Gastroesophageal sphincter (tissue), 4 donors: ENCODE measurements around the gene RXRA. TPM values are rescaled to one million over a fixed set of nuclear protein-coding genes. Genes with fewer than 3 reads are reported as not detected.

ENCODE experiments used
- ATAC-seq: fragments of 150-250 bp; one replicate; pipeline ENCODE4 v1.9.1; 2016; ENCODE audit warnings: mild to moderate bottlenecking, moderate library complexity
- H3K27ac ChIP-seq, 4 donors: fragments of 200-600 bp; sonication (generic) in 3 of 4; 1 replicate in 3 of 4; 2 replicates in 1 of 4; pipeline ENCODE4 v1.5.1; 2016 to 2019
- H3K27me3 ChIP-seq: fragments of 200-600 bp; sonication (generic); one replicate; pipeline ENCODE4 v1.5.1; 2019
- H3K36me3 ChIP-seq, 2 donors: fragments of 200-600 bp; sonication (generic); one replicate each; pipeline ENCODE4 v1.5.1; 2019; ENCODE audit warnings: control low read depth in 1 of 2
- H3K4me1 ChIP-seq, 3 donors: fragments of 200-600 bp; sonication (generic); 1 replicate in 2 of 3; 2 replicates in 1 of 3; pipeline ENCODE4 v1.5.1; 2016 to 2019; ENCODE audit warnings: control low read depth in 2 of 3
- H3K4me3 ChIP-seq, 2 donors: fragments of 200-600 bp; sonication (generic); one replicate each; pipeline ENCODE4 v1.5.1; 2019; ENCODE audit warnings: mild to moderate bottlenecking in 1 of 2, moderate library complexity in 1 of 2
- H3K9me3 ChIP-seq, 3 donors: fragments of 200-600 bp; sonication (generic); one replicate each; pipeline ENCODE4 v1.5.1; 2017 to 2019; ENCODE audit warnings: control low read depth in 2 of 3
- CTCF ChIP-seq, 4 experiments: fragments of 200-600 bp in 2 of 4; fragments of 450-650 bp in 2 of 4; sonication (generic) in 1 of 4; IDR thresholded peaks; one replicate each; pipeline ENCODE4 v1.5.1; 2017 to 2019; ENCODE audit warnings: antibody characterized with exemption in 4 of 4, mild to moderate bottlenecking in 2 of 4, moderate library complexity in 2 of 4
- EP300 ChIP-seq: sonication (generic); formaldehyde crosslinking; IDR thresholded peaks from one replicate; pipeline ENCODE4 v1.6.1; 2017; ENCODE audit warnings: antibody characterized with exemption, mild to moderate bottlenecking
- POLR2A ChIP-seq, 2 donors: fragments of 450-650 bp; IDR thresholded peaks; one replicate each; pipeline ENCODE4 v1.6.1; 2017; ENCODE audit warnings: antibody characterized with exemption in 2 of 2, mild to moderate bottlenecking in 2 of 2, moderate library complexity in 1 of 2
- POLR2AphosphoS5 ChIP-seq: sonication (generic); formaldehyde crosslinking; IDR thresholded peaks from one replicate; pipeline ENCODE4 v1.6.1; 2017; ENCODE audit warnings: antibody characterized with exemption
- WGBS, 2 donors: methylation state at CpG; one replicate each; pipeline ENCODE4 v1.1.5; 2018; ENCODE audit warnings: low coverage in 1 of 2; 5-methylcytosine and 5-hydroxymethylcytosine counted together
- total RNA-seq, 4 donors: library from RNA; depleted of rRNA; stranded (reverse); fragments of >200 nt; gene quantifications; one replicate each; pipeline ENCODE4 v1.1.0, GENCODE V29; 2016

RXRA gene
- total RNA-seq, 4 donors from 2014 or later: 45.1 to 78.9 (median 55.3) TPM

- no peak for TF ChIP-seq EP300
- TF ChIP-seq CTCF (IDR thresholded peaks at IDR 0.05): no peak
- no peak for TF ChIP-seq POLR2AphosphoS5
- TF ChIP-seq POLR2A (IDR thresholded peaks at IDR 0.05): no peak
- H3K27ac ChIP-seq: peak overlapping the region in 2 of 4 donors; percentile 55
- H3K9me3 ChIP-seq: no peaks in the 10 kb centered on the region
- no CpG with 5 or more reads among the region's 8 CpGs for WGBS, 2 donors
- peaks cover 0 to 74% of the 10 kb centered on the region in 2 donors for H3K36me3 ChIP-seq
- no peak for ATAC-seq
- H3K4me1 ChIP-seq: peaks cover 10 to 87% (median 46%) of the 10 kb centered on the region in 3 donors
- H3K27me3 ChIP-seq: no peaks in the 10 kb centered on the region
- no peak overlapping the region for H3K4me3 ChIP-seq
Measured at GRCh38 chr9:134418354-134418753, 92.1 kb downstream of the RXRA start.

GRCh38 chr9:134419000-134419683 lies 92.9 kb downstream of the RXRA start:
- ATAC-seq: no peak
- Histone ChIP-seq H3K36me3 (peaks cover 0 to 82% of the 10 kb centered on the region in 2 donors), H3K9me3 (no peaks in the 10 kb centered on the region), H3K27me3 (no peaks in the 10 kb centered on the region), H3K27ac (peak overlapping the region in 2 of 4 donors; percentile 55), H3K4me1 (peaks cover 8 to 85% (median 40%) of the 10 kb centered on the region in 3 donors), H3K4me3 (no peak overlapping the region)
- TF ChIP-seq POLR2AphosphoS5: no peak
- no peak for TF ChIP-seq CTCF (IDR thresholded peaks at IDR 0.05)
- TF ChIP-seq POLR2A (IDR thresholded peaks at IDR 0.05): no peak
- TF ChIP-seq EP300: no peak
- WGBS, 2 donors: 10% methylated on average over 2 of the region's 23 CpGs; no CpG with 5 or more reads in 1 of the 2 donors

- TF ChIP-seq CTCF (IDR thresholded peaks at IDR 0.05): peak in 3 of 4 experiments; percentile 25 to 39 (median 36)
- TF ChIP-seq POLR2A (IDR thresholded peaks at IDR 0.05): no peak
- peak overlapping the region in 2 of 4 donors; percentile 55 for H3K27ac ChIP-seq
- WGBS, 2 donors: no CpG with 5 or more reads among the region's 10 CpGs
Measured at GRCh38 chr9:134419684-134420076, 93.4 kb downstream of the RXRA start.

GRCh38 chr9:134420281-134420845 lies 94.1 kb downstream of the RXRA start:
- no peak for TF ChIP-seq CTCF (IDR thresholded peaks at IDR 0.05)
- peaks cover 8 to 85% (median 33%) of the 10 kb centered on the region in 3 donors for H3K4me1 ChIP-seq

More at GRCh38 chr9:134419684-134420076, 93.4 kb downstream of the RXRA start:
- Histone ChIP-seq H3K9me3 (no peaks in the 10 kb centered on the region), H3K27me3 (no peaks in the 10 kb centered on the region), H3K36me3 (peaks cover 0 to 87% of the 10 kb centered on the region in 2 donors), H3K4me1 (peaks cover 8 to 85% (median 34%) of the 10 kb centered on the region in 3 donors), H3K4me3 (no peak overlapping the region)
- ATAC-seq: no peak

GRCh38 chr9:134420974-134421432 lies 94.7 kb downstream of the RXRA start:
- TF ChIP-seq POLR2A (IDR thresholded peaks at IDR 0.05) (no peak), EP300 (no peak), CTCF (IDR thresholded peaks at IDR 0.05) (no peak), POLR2AphosphoS5 (no peak)
- Histone ChIP-seq H3K27ac (peak overlapping the region in 3 of 4 donors; percentile 53 to 55 (median 55)), H3K27me3 (no peaks in the 10 kb centered on the region), H3K9me3 (no peaks in the 10 kb centered on the region), H3K4me1 (peaks cover 8 to 87% (median 33%) of the 10 kb centered on the region in 3 donors), H3K36me3 (peaks cover 0 to 94% of the 10 kb centered on the region in 2 donors), H3K4me3 (no peak overlapping the region)
- no CpG with 5 or more reads among the region's 10 CpGs for WGBS, 2 donors
- ATAC-seq: peak; percentile 67

More at GRCh38 chr9:134420281-134420845, 94.1 kb downstream of the RXRA start:
- peaks cover 0 to 88% of the 10 kb centered on the region in 2 donors for H3K36me3 ChIP-seq
- no peak for ATAC-seq
- no peaks in the 10 kb centered on the region for H3K27me3 ChIP-seq
- no peaks in the 10 kb centered on the region for H3K9me3 ChIP-seq
- no peak overlapping the region for H3K4me3 ChIP-seq
- H3K27ac ChIP-seq: peak overlapping the region in 3 of 4 donors; percentile 45 to 55 (median 55)
- WGBS, 2 donors: no CpG with 5 or more reads among the region's 18 CpGs
